ENCODE results near the gene CAPN12.

Gene CAPN12

DNA sequence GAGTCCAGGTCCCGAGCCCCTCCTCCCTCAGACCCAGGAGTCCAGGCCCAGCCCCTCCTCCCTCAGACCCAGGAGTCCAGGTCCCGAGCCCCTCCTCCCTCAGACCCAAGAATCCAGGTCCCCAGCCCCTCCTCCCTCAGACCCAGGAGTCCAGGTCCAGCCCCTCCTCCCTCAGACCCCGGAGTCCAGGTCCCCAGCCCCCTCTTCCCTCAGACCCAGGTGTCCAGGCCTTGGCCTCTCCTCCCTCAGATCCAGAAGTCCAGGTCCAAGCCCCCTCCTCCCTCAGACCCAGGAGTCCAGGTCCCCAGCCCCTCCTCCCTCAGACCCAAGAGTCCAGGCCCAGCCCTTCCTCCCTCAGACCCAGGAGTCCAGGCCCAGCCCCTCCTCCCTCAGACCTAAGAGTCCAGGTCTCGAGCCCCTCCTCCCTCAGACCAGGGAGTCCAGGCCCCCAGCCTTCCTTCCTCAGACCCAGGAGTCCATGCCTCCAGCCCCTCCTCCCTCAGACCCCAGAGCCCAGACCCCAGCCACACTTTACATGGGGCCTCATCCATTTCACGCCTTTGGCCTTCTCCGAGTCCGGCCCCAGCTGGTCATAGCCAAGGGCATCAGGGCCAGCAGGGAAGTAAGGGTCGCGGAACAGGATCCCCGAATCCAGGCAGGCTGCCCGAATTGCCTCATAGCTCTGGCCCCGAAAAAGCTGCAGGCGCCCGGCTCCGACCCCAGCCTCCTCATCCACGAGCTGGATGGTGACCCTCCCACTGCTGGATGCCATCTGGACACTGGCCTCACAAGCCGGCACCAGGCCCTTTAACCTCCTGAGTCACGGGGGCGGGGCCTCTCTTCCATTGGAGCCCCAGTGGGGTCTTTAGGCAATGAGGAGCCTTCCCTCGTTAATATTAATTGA lies 628 bp downstream of the CAPN12 start:
- no peak overlapping the region for H3K4me3 ChIP-seq (ENCODE audit: control insufficient read depth, low read depth, low read length)
- no peak for DNase-seq (ENCODE audit: low read depth)
- TF ChIP-seq, protein P1, sequence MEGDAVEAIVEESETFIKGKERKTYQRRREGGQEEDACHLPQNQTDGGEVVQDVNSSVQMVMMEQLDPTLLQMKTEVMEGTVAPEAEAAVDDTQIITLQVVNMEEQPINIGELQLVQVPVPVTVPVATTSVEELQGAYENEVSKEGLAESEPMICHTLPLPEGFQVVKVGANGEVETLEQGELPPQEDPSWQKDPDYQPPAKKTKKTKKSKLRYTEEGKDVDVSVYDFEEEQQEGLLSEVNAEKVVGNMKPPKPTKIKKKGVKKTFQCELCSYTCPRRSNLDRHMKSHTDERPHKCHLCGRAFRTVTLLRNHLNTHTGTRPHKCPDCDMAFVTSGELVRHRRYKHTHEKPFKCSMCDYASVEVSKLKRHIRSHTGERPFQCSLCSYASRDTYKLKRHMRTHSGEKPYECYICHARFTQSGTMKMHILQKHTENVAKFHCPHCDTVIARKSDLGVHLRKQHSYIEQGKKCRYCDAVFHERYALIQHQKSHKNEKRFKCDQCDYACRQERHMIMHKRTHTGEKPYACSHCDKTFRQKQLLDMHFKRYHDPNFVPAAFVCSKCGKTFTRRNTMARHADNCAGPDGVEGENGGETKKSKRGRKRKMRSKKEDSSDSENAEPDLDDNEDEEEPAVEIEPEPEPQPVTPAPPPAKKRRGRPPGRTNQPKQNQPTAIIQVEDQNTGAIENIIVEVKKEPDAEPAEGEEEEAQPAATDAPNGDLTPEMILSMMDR (conservative IDR thresholded peaks at IDR 0.05; ENCODE audit: control insufficient read depth, insufficient read depth, low read depth, low read length): no peak

DNA sequence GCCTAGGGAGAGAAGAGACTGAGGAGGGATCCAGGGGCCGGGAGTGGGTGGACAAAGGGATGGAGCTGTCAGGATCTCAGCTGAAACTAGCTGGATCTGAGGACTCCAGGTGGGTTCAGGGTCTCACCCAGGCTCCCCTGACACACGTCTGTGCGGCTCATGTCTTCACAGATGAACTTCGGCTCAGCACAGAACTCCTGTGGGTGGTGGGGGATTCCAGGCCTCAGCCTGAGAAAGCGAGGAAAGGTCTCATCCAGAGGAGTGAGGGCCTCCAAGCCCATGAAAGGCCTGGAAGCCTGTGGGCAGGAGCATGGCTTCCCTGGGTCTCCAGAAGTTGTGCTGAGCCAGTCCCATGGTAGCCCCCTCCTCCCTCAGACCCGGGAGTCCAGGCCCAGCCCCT lies 1.4 kb downstream of the CAPN12 start:
- DNase-seq (ENCODE audit: low read depth): no peak
- H3K4me3 ChIP-seq (ENCODE audit: control insufficient read depth, low read depth, low read length): no peak overlapping the region
- TF ChIP-seq, protein P1 (conservative IDR thresholded peaks at IDR 0.05; ENCODE audit: control insufficient read depth, insufficient read depth, low read depth, low read length): no peak

GRCh38 chr19:38742296-38742695 lies 2.0 kb downstream of the CAPN12 start:
- H3K4me3 ChIP-seq (ENCODE audit: control insufficient read depth, low read depth, low read length): no peak overlapping the region
- TF ChIP-seq, protein P1 (conservative IDR thresholded peaks at IDR 0.05; ENCODE audit: control insufficient read depth, insufficient read depth, low read depth, low read length): no peak
- DNase-seq (ENCODE audit: low read depth): no peak

- DNase-seq (ENCODE audit: low read depth): no peak
- H3K4me3 ChIP-seq (ENCODE audit: control insufficient read depth, low read depth, low read length): no peak overlapping the region
- TF ChIP-seq, protein P1 (conservative IDR thresholded peaks at IDR 0.05; ENCODE audit: control insufficient read depth, insufficient read depth, low read depth, low read length): no peak
These were observed 2.6 kb downstream of the CAPN12 start for GRCh38 chr19:38741670-38742069.

- TF ChIP-seq, protein P1 (conservative IDR thresholded peaks at IDR 0.05; ENCODE audit: control insufficient read depth, insufficient read depth, low read depth, low read length): no peak
- no peak for DNase-seq (ENCODE audit: low read depth)
- no peak overlapping the region for H3K4me3 ChIP-seq (ENCODE audit: control insufficient read depth, low read depth, low read length)
These were observed 3.3 kb downstream of the CAPN12 start for GRCh38 chr19:38740932-38741331.

DNA sequence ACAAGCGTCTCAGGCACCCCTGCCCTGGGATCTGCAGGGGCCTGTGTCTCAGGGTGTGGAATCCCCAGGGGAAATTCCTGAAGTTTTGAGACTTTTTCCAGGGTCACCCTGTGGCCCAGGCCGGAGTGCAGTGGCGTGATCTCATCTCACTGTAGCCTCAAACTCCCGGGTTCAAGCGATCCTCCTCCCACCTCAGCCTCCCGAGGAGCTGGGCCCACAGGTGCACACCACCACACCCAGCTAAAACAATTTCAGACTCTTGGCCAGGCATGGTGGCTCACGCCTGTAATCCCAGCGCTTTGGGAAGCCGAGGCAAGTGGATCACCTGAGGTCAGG lies 4.0 kb downstream of the CAPN12 start:
- H3K4me3 ChIP-seq (ENCODE audit: control insufficient read depth, low read depth, low read length): no peak overlapping the region
- TF ChIP-seq, protein P1 (conservative IDR thresholded peaks at IDR 0.05; ENCODE audit: control insufficient read depth, insufficient read depth, low read depth, low read length): no peak
- DNase-seq (ENCODE audit: low read depth): no peak
